Natural killer cell (primary cell): ENCODE results near the gene GADD45A. TPM values are rescaled to one million over a fixed set of nuclear protein-coding genes. Genes with fewer than 3 reads are reported as not detected.

Source experiments
- ATAC-seq, 3 donors: fragments of 150-1000 bp in 2 of 3; fragments of 200-7000 bp in 1 of 3; cut with Tn5 transposase; 1 replicate in 1 of 3; 2 replicates in 2 of 3; pipeline ENCODE4 v1.10.0; 2021; ENCODE audit warnings: mild to moderate bottlenecking in 2 of 3, moderate library complexity in 2 of 3
- DNase-seq, 2 donors: peaks; one replicate each; pipeline versions ENCODE4 v3.0.0 to v3.0.0-alpha.2; 2013 to 2021; ENCODE audit warnings: mixed read lengths in 1 of 2
- H3K27ac ChIP-seq: one replicate; pipeline ENCODE4 v1.5.1; 2013; ENCODE audit warnings: mild to moderate bottlenecking, low read length
- H3K27me3 ChIP-seq: one replicate; pipeline ENCODE4 v1.6.1; 2013; ENCODE audit warnings: low read length; ENCODE audit not compliant: control insufficient read depth, insufficient read depth
- H3K36me3 ChIP-seq: one replicate; pipeline ENCODE4 v1.6.1; 2013; ENCODE audit warnings: low read length; ENCODE audit not compliant: control insufficient read depth, insufficient read depth
- H3K4me1 ChIP-seq: one replicate; pipeline ENCODE4 v1.6.1; 2013; ENCODE audit warnings: low read length; ENCODE audit not compliant: control insufficient read depth, insufficient read depth
- H3K4me3 ChIP-seq: one replicate; pipeline ENCODE4 v1.5.1; 2013; ENCODE audit warnings: low read length
- H3K9me3 ChIP-seq: one replicate; pipeline ENCODE4 v1.6.1; 2013; ENCODE audit warnings: low read length; ENCODE audit not compliant: control insufficient read depth, insufficient read depth
- H3K27ac Mint-ChIP-seq, 2 donors: one replicate each; pipeline ENCODE4 v1.8.0; 2022; ENCODE audit warnings: mild to moderate bottlenecking in 2 of 2, mixed read lengths in 2 of 2, moderate library complexity in 1 of 2
- H3K27me3 Mint-ChIP-seq, 2 donors: one replicate each; pipeline ENCODE4 v1.8.0; 2022; ENCODE audit warnings: low read depth in 2 of 2, mixed read lengths in 2 of 2
- H3K36me3 Mint-ChIP-seq: one replicate; pipeline ENCODE4 v1.8.0; 2022; ENCODE audit warnings: mixed read lengths
- H3K4me1 Mint-ChIP-seq, 2 donors: one replicate each; pipeline ENCODE4 v1.8.0; 2022; ENCODE audit warnings: mixed read lengths in 2 of 2
- H3K4me3 Mint-ChIP-seq: one replicate; pipeline ENCODE4 v1.8.0; 2022; ENCODE audit warnings: mild to moderate bottlenecking, moderate library complexity, mixed read lengths
- H3K9me3 Mint-ChIP-seq, 2 donors: one replicate each; pipeline ENCODE4 v1.8.0; 2022; ENCODE audit warnings: mixed read lengths in 2 of 2
- CTCF ChIP-seq: fragments of 200-600 bp; IDR thresholded peaks from one replicate; pipeline ENCODE4 v1.8.0; 2022; ENCODE audit warnings: antibody characterized with exemption
- WGBS: methylation state at CpG from one replicate; pipeline ENCODE4 v1.1.7; 2013; ENCODE audit warnings: missing lambda C conversion rate; ENCODE audit not compliant: insufficient coverage; 5-methylcytosine and 5-hydroxymethylcytosine counted together
- intact Hi-C: fragments of 100-400 bp; cut with micrococcal nuclease; formaldehyde crosslinking; loops from one replicate; pipeline ENCODE4 v1.14.2; 2022
- total RNA-seq, 4 donors: library from RNA; stranded (reverse); fragments of 120-200 nt in 1 of 4; gene quantifications; one replicate each; pipeline versions ENCODE4 v1.2.3 to v1.2.4, GENCODE V29; 2013 to 2022

The GADD45A gene
- total RNA-seq, 3 donors from 2014 or later (not counting 1 experiment from before 2014, with no cell fraction given): 21.8 to 30.3 (median 26.6) TPM

GRCh38 chr1:67735206-67735605 lies 50.2 kb downstream of the GADD45A start:
- no peaks in the 10 kb centered on the region for H3K36me3 Mint-ChIP-seq
- H3K4me1 Mint-ChIP-seq: peaks cover 8 to 15% of the 10 kb centered on the region in 2 donors
- no peak for ATAC-seq
- H3K9me3 ChIP-seq: no peaks in the 10 kb centered on the region
- peaks cover 0 to 5% of the 10 kb centered on the region in 2 donors for H3K27me3 Mint-ChIP-seq
- H3K4me3 Mint-ChIP-seq: no peak overlapping the region
- no peaks in the 10 kb centered on the region for H3K9me3 Mint-ChIP-seq
- peaks cover 9% of the 10 kb centered on the region for H3K4me1 ChIP-seq
- no peak for TF ChIP-seq CTCF
- 80% methylated on average over 2 of the region's 3 CpGs for WGBS
- no peaks in the 10 kb centered on the region for H3K27me3 ChIP-seq
- DNase-seq: no peak
- no peaks in the 10 kb centered on the region for H3K36me3 ChIP-seq
- no peak overlapping the region for H3K27ac ChIP-seq
- no peak overlapping the region for H3K4me3 ChIP-seq
- H3K27ac Mint-ChIP-seq: no peak overlapping the region
- intact Hi-C loops: no loop called here

DNA sequence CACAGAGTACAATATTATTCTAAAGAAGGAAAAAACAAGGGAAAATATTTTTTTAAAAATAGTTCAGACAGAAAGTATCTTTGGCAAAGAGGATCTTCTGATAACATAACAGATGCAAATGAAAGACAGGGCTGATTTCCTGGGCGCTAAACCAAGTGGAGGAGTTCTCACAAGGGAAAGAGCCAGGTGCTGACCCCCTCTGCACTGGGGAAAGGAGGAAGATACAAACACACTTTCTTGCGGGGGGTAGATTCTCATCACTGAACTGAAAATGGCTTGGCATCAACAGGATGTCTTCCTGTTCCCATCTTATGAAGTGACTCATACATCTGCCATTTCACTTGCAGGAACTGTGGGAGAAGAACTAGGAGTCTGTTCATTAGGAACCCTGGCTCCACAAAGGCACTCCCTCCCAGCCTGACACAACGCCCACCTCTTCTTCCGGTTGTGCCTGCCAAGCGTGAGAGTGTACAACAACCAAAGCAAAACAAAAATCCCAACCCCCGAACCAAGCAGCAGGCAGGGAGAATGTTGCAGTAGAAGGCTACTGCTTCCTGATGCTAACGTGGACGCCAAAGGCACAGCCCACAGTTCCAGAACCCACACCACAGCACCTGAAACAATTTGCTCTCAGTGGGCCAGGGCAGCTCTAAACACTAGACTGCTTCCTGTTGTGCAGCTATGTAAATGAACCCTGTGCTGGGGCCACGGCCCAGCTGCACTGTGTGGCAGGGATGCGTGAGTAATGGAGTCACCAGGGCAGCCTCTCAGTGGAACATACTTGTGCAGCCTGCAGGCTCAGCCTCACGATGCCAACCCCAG lies 51.0 kb downstream of the GADD45A start:
- H3K36me3 Mint-ChIP-seq: no peaks in the 10 kb centered on the region
- H3K4me3 Mint-ChIP-seq: peak overlapping the region; percentile 70
- Histone ChIP-seq H3K36me3 (no peaks in the 10 kb centered on the region), H3K27me3 (no peaks in the 10 kb centered on the region), H3K4me1 (peaks cover 9% of the 10 kb centered on the region), H3K9me3 (no peaks in the 10 kb centered on the region), H3K4me3 (no peak overlapping the region), H3K27ac (peak overlapping the region; percentile 0)
- DNase-seq: peak in 1 of 2 donors; percentile 52
- peak; percentile 64 to 75 (median 65) for ATAC-seq
- H3K9me3 Mint-ChIP-seq: no peaks in the 10 kb centered on the region
- 23% methylated on average over 11 of the region's 11 CpGs for WGBS
- TF ChIP-seq CTCF: no peak
- peaks cover 0 to 5% of the 10 kb centered on the region in 2 donors for H3K27me3 Mint-ChIP-seq
- intact Hi-C loops: no loop called here
- peaks cover 8 to 15% of the 10 kb centered on the region in 2 donors for H3K4me1 Mint-ChIP-seq
- peak overlapping the region in 1 of 2 donors; percentile 79 for H3K27ac Mint-ChIP-seq

DNA sequence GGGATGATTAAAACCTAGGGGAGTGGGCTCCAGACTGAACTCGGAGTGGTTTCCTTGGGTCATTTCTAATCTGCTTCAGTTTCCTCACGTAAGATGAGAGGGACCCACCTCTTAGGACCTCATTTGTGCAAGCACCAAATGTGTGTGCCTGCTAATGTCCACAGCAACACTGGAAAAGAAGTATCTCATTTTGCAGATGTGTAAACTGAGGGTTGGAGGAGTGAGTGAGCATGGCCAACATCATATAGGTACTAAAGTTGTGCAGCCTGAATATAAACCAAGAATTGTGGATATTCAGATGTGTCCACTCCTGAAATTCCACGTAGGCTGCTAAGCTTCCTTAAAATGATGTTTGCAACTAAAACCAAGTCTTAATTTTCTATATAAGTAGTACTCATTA lies 51.7 kb downstream of the GADD45A start:
- ATAC-seq: no peak
- Histone ChIP-seq H3K36me3 (no peaks in the 10 kb centered on the region), H3K9me3 (no peaks in the 10 kb centered on the region), H3K4me3 (no peak overlapping the region), H3K27me3 (no peaks in the 10 kb centered on the region), H3K4me1 (peaks cover 9% of the 10 kb centered on the region), H3K27ac (no peak overlapping the region)
- Mint-ChIP-seq H3K4me3 (no peak overlapping the region), H3K27ac (no peak overlapping the region), H3K4me1 (peaks cover 8 to 15% of the 10 kb centered on the region in 2 donors), H3K27me3 (peaks cover 0 to 5% of the 10 kb centered on the region in 2 donors), H3K36me3 (no peaks in the 10 kb centered on the region), H3K9me3 (no peaks in the 10 kb centered on the region)
- no peak for DNase-seq
- 95% methylated on average over 3 of the region's 3 CpGs for WGBS
- no peak for TF ChIP-seq CTCF
- intact Hi-C loops: no loop called here
